ENCODE measurements around the gene GRIK4. TPM values are rescaled to one million over a fixed set of nuclear protein-coding genes. Genes with fewer than 3 reads are reported as not detected.

The GRIK4 gene
- total and polyA plus RNA-seq, 7 donors: 0.04 to 0.11 (median 0.04) TPM; not detected in 4

DNA sequence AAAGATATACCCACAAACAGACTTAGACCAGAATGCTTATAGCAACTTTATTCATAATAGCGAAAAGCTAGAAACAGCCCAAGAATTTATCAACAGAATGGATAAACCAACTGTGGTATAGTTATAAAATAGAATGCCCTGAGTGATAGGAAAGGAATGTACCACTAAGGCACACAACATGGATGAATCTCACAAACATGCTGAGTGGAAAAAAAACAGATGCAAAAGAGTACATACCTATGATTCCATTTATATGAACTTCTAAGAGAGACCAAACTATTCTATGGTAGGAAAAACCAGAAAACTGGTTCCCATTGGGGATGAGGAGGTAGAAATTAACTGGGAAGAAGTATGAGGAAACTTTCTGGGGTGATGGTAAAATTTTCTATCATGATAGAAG lies 40.4 kb upstream of the GRIK4 start:
- intact Hi-C loops (cut with DNase I): no loop called here

DNA sequence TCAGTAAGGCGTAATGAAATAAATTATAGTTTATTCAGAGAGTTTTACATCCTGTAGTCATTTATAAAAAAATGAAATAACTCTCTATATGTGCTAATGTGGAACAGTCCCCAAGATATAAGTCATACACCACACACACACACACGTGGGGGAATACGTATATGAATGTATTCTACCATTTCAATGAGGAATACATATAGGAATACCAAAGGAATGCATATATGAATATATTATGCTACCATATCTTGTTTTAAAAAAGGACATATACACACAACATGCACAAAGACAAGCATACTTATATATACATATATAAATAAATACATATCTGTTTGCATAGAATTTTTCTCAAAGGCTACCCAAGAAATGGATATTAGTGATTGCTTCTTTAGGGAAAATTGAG lies 39.6 kb upstream of the GRIK4 start:
- ATAC-seq: no peak
- no peak overlapping the region for H3K4me3 ChIP-seq
- peaks cover 7 to 100% of the 10 kb centered on the region in 2 donors for H3K36me3 ChIP-seq (ENCODE audit: insufficient read depth in 1 of 2, low read depth in 1 of 2)
- no peak overlapping the region for H3K27ac ChIP-seq
- H3K4me1 ChIP-seq: no peaks in the 10 kb centered on the region
- TF ChIP-seq, protein P1, sequence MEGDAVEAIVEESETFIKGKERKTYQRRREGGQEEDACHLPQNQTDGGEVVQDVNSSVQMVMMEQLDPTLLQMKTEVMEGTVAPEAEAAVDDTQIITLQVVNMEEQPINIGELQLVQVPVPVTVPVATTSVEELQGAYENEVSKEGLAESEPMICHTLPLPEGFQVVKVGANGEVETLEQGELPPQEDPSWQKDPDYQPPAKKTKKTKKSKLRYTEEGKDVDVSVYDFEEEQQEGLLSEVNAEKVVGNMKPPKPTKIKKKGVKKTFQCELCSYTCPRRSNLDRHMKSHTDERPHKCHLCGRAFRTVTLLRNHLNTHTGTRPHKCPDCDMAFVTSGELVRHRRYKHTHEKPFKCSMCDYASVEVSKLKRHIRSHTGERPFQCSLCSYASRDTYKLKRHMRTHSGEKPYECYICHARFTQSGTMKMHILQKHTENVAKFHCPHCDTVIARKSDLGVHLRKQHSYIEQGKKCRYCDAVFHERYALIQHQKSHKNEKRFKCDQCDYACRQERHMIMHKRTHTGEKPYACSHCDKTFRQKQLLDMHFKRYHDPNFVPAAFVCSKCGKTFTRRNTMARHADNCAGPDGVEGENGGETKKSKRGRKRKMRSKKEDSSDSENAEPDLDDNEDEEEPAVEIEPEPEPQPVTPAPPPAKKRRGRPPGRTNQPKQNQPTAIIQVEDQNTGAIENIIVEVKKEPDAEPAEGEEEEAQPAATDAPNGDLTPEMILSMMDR (IDR thresholded peaks at IDR 0.05): no peak
- intact Hi-C loops (cut with DNase I): no loop called here
- no peaks in the 10 kb centered on the region for H3K27me3 ChIP-seq (ENCODE audit: insufficient read depth in 3 of 3, low read length in 2 of 3)
- no peak for DNase-seq
- 88 to 95% (median 93%) methylated on average over 3 of the region's 3 CpGs for WGBS, 3 donors
- H3K9me3 ChIP-seq: no peaks in the 10 kb centered on the region

More for the DNA sequence above, 40.4 kb upstream of the GRIK4 start:
- no peaks in the 10 kb centered on the region for H3K4me1 ChIP-seq
- TF ChIP-seq, protein P1 (IDR thresholded peaks at IDR 0.05): no peak
- no peak overlapping the region for H3K4me3 ChIP-seq
- H3K27me3 ChIP-seq (ENCODE audit: insufficient read depth in 3 of 3, low read length in 2 of 3): no peaks in the 10 kb centered on the region
- H3K36me3 ChIP-seq (ENCODE audit: insufficient read depth in 1 of 2, low read depth in 1 of 2): peaks cover 7 to 100% of the 10 kb centered on the region in 2 donors
- no peak for DNase-seq
- H3K9me3 ChIP-seq: no peaks in the 10 kb centered on the region
- WGBS, 3 donors: 94 to 100% (median 99%) methylated on average over 1 of the region's 1 CpG
- ATAC-seq: no peak
- H3K27ac ChIP-seq: no peak overlapping the region

DNA sequence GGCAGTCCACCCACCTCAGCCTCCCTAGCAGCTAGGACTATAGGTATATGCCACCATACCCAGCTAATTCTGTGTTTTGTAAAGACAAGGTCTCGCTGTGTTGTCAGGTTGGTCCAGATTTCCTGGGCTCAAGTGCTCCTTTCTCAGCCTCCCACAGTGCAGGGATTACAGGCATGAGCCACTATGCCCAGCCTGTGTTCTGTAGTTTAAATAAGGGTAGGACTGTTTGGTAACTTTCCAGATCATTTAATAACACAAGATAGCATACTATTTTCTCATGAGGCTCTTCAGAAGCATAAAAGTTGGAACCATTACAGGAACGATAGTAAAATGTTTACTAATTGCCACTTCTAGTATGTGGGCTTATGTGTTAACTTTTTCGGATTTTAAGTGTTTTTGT lies 38.0 kb upstream of the GRIK4 start:
- Histone ChIP-seq H3K27ac (no peak overlapping the region), H3K36me3 (ENCODE audit: insufficient read depth in 1 of 2, low read depth in 1 of 2) (peaks cover 13 to 100% of the 10 kb centered on the region in 2 donors), H3K27me3 (ENCODE audit: insufficient read depth in 3 of 3, low read length in 2 of 3) (no peaks in the 10 kb centered on the region), H3K4me1 (no peaks in the 10 kb centered on the region), H3K4me3 (no peak overlapping the region), H3K9me3 (no peaks in the 10 kb centered on the region)
- TF ChIP-seq, protein P1 (IDR thresholded peaks at IDR 0.05): no peak
- intact Hi-C loops (cut with DNase I): no loop called here
- WGBS, 3 donors: 92 to 93% (median 93%) methylated on average over 3 of the region's 3 CpGs
- no peak for DNase-seq
- peak in 1 of 4 donors; percentile 19 for ATAC-seq

DNA sequence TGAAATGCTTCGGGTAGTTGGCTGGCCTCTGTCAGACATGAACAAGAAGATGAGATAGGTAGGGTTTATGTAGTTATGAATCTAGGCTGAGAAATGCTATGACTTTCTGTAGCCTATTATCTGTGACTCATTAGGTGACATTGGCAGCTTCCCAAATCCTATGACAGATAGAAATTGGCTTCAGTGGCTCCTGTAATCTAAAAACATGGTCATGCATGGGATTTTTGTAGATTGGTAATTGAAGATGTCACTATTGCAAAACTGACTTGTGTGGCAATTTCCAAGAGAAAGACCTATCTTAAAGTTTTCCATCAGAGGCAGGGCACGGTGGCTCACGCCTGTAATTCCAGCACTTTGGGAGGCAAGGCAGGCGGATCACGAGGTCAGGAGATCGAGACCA lies 29.4 kb upstream of the GRIK4 start:
- TF ChIP-seq, protein P1 (IDR thresholded peaks at IDR 0.05): no peak
- no peak overlapping the region for H3K27ac ChIP-seq
- ATAC-seq (peak; percentile 25 to 56 (median 34)), DNase-seq (no peak)
- peaks cover 13 to 100% of the 10 kb centered on the region in 2 donors for H3K36me3 ChIP-seq (ENCODE audit: insufficient read depth in 1 of 2, low read depth in 1 of 2)
- H3K4me3 ChIP-seq: no peak overlapping the region
- 86 to 99% (median 95%) methylated on average over 6 of the region's 6 CpGs for WGBS, 3 donors
- intact Hi-C loops (cut with DNase I): no loop called here
- no peaks in the 10 kb centered on the region for H3K27me3 ChIP-seq (ENCODE audit: insufficient read depth in 3 of 3, low read length in 2 of 3)
- H3K4me1 ChIP-seq: no peaks in the 10 kb centered on the region
- no peaks in the 10 kb centered on the region for H3K9me3 ChIP-seq

DNA sequence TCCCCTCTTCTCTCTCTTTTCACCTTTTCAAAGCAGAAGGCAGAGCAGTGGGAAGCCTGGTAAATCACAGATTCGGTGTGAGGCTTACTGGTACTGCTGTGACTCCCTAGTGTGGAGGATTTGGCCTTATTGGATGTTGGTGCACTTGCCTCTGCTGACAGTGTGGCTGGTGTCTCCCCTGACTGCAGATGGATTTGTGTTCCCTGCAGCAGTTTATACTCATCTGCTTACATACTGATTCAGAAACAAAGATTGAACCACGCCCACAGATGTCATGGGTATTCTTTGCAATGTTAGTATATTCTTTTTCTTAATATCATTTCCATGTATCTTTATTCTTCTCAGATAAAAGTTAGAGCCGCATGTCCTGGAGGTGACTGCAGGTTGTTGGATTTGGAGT lies 26.8 kb upstream of the GRIK4 start:
- ATAC-seq: no peak
- Histone ChIP-seq H3K4me1 (no peaks in the 10 kb centered on the region), H3K36me3 (ENCODE audit: insufficient read depth in 1 of 2, low read depth in 1 of 2) (peaks cover 10 to 86% of the 10 kb centered on the region in 2 donors), H3K9me3 (no peaks in the 10 kb centered on the region), H3K27ac (no peak overlapping the region), H3K4me3 (no peak overlapping the region), H3K27me3 (ENCODE audit: insufficient read depth in 3 of 3, low read length in 2 of 3) (no peaks in the 10 kb centered on the region)
- no peak for DNase-seq
- TF ChIP-seq, protein P1 (IDR thresholded peaks at IDR 0.05): no peak
- whole genome bisulfite sequencing, 3 donors: 82 to 91% (median 85%) methylated on average over 3 of the region's 3 CpGs
- intact Hi-C loops (cut with DNase I): no loop called here
